HAP-1 (cell line): Measurements from ENCODE around the gene PGM2L1.

Source experiments
- DNase-seq, 2 experiments: peaks; one replicate each; pipeline ENCODE4 v3.0.0-alpha.2; 2016 to 2020; ENCODE audit warnings: low spot score in 2 of 2
- H3K27me3 ChIP-seq: fragments of 250-450 bp; sonication (Bioruptor Pico); 2 replicates; pipeline ENCODE4 v1.5.1; 2020; ENCODE audit warnings: low read depth, mild to moderate bottlenecking, moderate library complexity
- H3K36me3 ChIP-seq: fragments of 250-450 bp; sonication (Bioruptor Pico); replicated peaks from 2 replicates; pipeline ENCODE4 v1.5.1; 2020; ENCODE audit warnings: mild to moderate bottlenecking
- H3K4me1 ChIP-seq: fragments of 250-450 bp; sonication (Bioruptor Pico); 2 replicates; pipeline ENCODE4 v1.5.1; 2020; ENCODE audit warnings: mild to moderate bottlenecking
- H3K4me3 ChIP-seq: fragments of 250-450 bp; sonication (Bioruptor Pico); 2 replicates; pipeline ENCODE4 v1.5.1; 2020; ENCODE audit warnings: mild to moderate bottlenecking, moderate library complexity
- H3K9me3 ChIP-seq: fragments of 250-450 bp; sonication (Bioruptor Pico); 2 replicates; pipeline ENCODE4 v1.5.1; 2020; ENCODE audit warnings: mild to moderate bottlenecking, moderate library complexity
- in situ Hi-C: fragments of 300-500 bp; cut with MboI; formaldehyde crosslinking; loops from 3 replicates; pipeline ENCODE4 v1.14.3; 2020; ENCODE audit warnings: low sequenced_read_pairs, inconsistent platforms, mixed read lengths

Gene PGM2L1

GRCh38 chr11:74319139-74319816, 79.0 kb downstream of the PGM2L1 start:
- Histone ChIP-seq H3K36me3 (no peaks in the 10 kb centered on the region), H3K27me3 (no peaks in the 10 kb centered on the region), H3K4me1 (peaks cover 6% of the 10 kb centered on the region), H3K4me3 (no peak overlapping the region), H3K9me3 (peaks cover 7% of the 10 kb centered on the region)
- in situ Hi-C loops: no loop called here
- DNase-seq: no peak

GRCh38 chr11:74318241-74318932, 79.8 kb downstream of the PGM2L1 start:
- H3K4me1 ChIP-seq: peaks cover 6% of the 10 kb centered on the region
- DNase-seq: peak; percentile 66 to 80
- no peak overlapping the region for H3K4me3 ChIP-seq
- peaks cover 7% of the 10 kb centered on the region for H3K9me3 ChIP-seq
- H3K36me3 ChIP-seq: no peaks in the 10 kb centered on the region
- in situ Hi-C loops: no loop called here
- no peaks in the 10 kb centered on the region for H3K27me3 ChIP-seq

GRCh38 chr11:74316772-74317505, 81.3 kb downstream of the PGM2L1 start:
- peaks cover 6% of the 10 kb centered on the region for H3K4me1 ChIP-seq
- DNase-seq: no peak
- H3K36me3 ChIP-seq: no peaks in the 10 kb centered on the region
- in situ Hi-C loops: no loop called here
- H3K9me3 ChIP-seq: peaks cover 7% of the 10 kb centered on the region
- no peak overlapping the region for H3K4me3 ChIP-seq
- no peaks in the 10 kb centered on the region for H3K27me3 ChIP-seq

- H3K27me3 ChIP-seq: no peaks in the 10 kb centered on the region
- H3K4me1 ChIP-seq: no peaks in the 10 kb centered on the region
- H3K9me3 ChIP-seq: peaks cover 4% of the 10 kb centered on the region; the same call in 1 of the 2 replicates
- no peak overlapping the region for H3K4me3 ChIP-seq
- in situ Hi-C loops: no loop called here
- no peaks in the 10 kb centered on the region for H3K36me3 ChIP-seq
- DNase-seq: no peak
These were observed 85.9 kb downstream of the PGM2L1 start for GRCh38 chr11:74312326-74312725.

- Histone ChIP-seq H3K9me3 (peaks cover 4% of the 10 kb centered on the region; the same call in 1 of the 2 replicates), H3K4me3 (no peak within 1 kb of the TSS), H3K4me1 (no peaks in the 10 kb centered on the region), H3K36me3 (no peaks in the 10 kb centered on the region), H3K27me3 (no peaks in the 10 kb centered on the region)
- in situ Hi-C loops: no loop called here
- DNase-seq: no peak
These were observed 86.8 kb downstream of the PGM2L1 start, which contains the start of gene P4HA3 for GRCh38 chr11:74311352-74311926. Gene P4HA3, minus strand, starts transcription at chr11:74311640. Its CDS starts 29 bp downstream, at chr11:74311611.

GRCh38 chr11:74310857-74311256, 87.4 kb downstream of the PGM2L1 start:
- DNase-seq: no peak
- peaks cover 3% of the 10 kb centered on the region for H3K9me3 ChIP-seq
- H3K4me3 ChIP-seq: no peak overlapping the region
- H3K27me3 ChIP-seq: no peaks in the 10 kb centered on the region; the same call in 1 of the 2 replicates
- in situ Hi-C loops: no loop called here
- H3K36me3 ChIP-seq: no peaks in the 10 kb centered on the region
- no peaks in the 10 kb centered on the region for H3K4me1 ChIP-seq

GRCh38 chr11:74307434-74307833, 90.8 kb downstream of the PGM2L1 start:
- Histone ChIP-seq H3K4me1 (no peaks in the 10 kb centered on the region), H3K4me3 (no peak overlapping the region), H3K27me3 (peaks cover 2% of the 10 kb centered on the region), H3K9me3 (no peaks in the 10 kb centered on the region; the same call in 1 of the 2 replicates), H3K36me3 (no peaks in the 10 kb centered on the region)
- no peak for DNase-seq
- in situ Hi-C loops: no loop called here

- Histone ChIP-seq H3K9me3 (no peaks in the 10 kb centered on the region; the same call in 1 of the 2 replicates), H3K27me3 (peaks cover 2% of the 10 kb centered on the region), H3K36me3 (no peaks in the 10 kb centered on the region), H3K4me1 (no peaks in the 10 kb centered on the region), H3K4me3 (no peak overlapping the region)
- in situ Hi-C loops: no loop called here
- DNase-seq: no peak
These were observed 91.6 kb downstream of the PGM2L1 start for GRCh38 chr11:74306435-74307175.

GRCh38 chr11:74299015-74299414, 99.2 kb downstream of the PGM2L1 start:
- no peaks in the 10 kb centered on the region for H3K9me3 ChIP-seq
- in situ Hi-C loops: no loop called here
- H3K4me1 ChIP-seq: no peaks in the 10 kb centered on the region
- no peak overlapping the region for H3K4me3 ChIP-seq
- no peak for DNase-seq
- no peaks in the 10 kb centered on the region for H3K36me3 ChIP-seq
- 0 out of 2 replicates have a peak, but pooled peaks cover 4% of the 10 kb centered on the region for H3K27me3 ChIP-seq

GRCh38 chr11:74297484-74297883, 100.7 kb downstream of the PGM2L1 start:
- in situ Hi-C loops: no loop called here
- no peaks in the 10 kb centered on the region for H3K36me3 ChIP-seq
- H3K4me3 ChIP-seq: no peak overlapping the region
- no peaks in the 10 kb centered on the region for H3K9me3 ChIP-seq
- H3K4me1 ChIP-seq: no peaks in the 10 kb centered on the region
- DNase-seq: no peak
- 0 out of 2 replicates have a peak, but pooled peaks cover 4% of the 10 kb centered on the region for H3K27me3 ChIP-seq

- Histone ChIP-seq H3K4me1 (no peaks in the 10 kb centered on the region), H3K4me3 (no peak overlapping the region), H3K9me3 (no peaks in the 10 kb centered on the region), H3K36me3 (no peaks in the 10 kb centered on the region), H3K27me3 (no peaks in the 10 kb centered on the region)
- in situ Hi-C loops: no loop called here
- no peak for DNase-seq
These were observed 109.3 kb downstream of the PGM2L1 start for GRCh38 chr11:74288911-74289310.

- no peaks in the 10 kb centered on the region for H3K9me3 ChIP-seq
- H3K36me3 ChIP-seq: no peaks in the 10 kb centered on the region
- DNase-seq: no peak
- H3K4me3 ChIP-seq: no peak overlapping the region
- in situ Hi-C loops: no loop called here
- H3K27me3 ChIP-seq: no peaks in the 10 kb centered on the region
- H3K4me1 ChIP-seq: no peaks in the 10 kb centered on the region
These were observed 110.1 kb downstream of the PGM2L1 start for GRCh38 chr11:74288161-74288560.

GRCh38 chr11:74284466-74284865, 113.8 kb downstream of the PGM2L1 start:
- no peak overlapping the region for H3K4me3 ChIP-seq
- no peaks in the 10 kb centered on the region for H3K27me3 ChIP-seq
- in situ Hi-C loops: no loop called here
- no peaks in the 10 kb centered on the region for H3K9me3 ChIP-seq
- no peaks in the 10 kb centered on the region for H3K4me1 ChIP-seq
- H3K36me3 ChIP-seq: no peaks in the 10 kb centered on the region
- no peak for DNase-seq
